Measurements from ENCODE around the gene SH3RF1.

The SH3RF1 gene

DNA sequence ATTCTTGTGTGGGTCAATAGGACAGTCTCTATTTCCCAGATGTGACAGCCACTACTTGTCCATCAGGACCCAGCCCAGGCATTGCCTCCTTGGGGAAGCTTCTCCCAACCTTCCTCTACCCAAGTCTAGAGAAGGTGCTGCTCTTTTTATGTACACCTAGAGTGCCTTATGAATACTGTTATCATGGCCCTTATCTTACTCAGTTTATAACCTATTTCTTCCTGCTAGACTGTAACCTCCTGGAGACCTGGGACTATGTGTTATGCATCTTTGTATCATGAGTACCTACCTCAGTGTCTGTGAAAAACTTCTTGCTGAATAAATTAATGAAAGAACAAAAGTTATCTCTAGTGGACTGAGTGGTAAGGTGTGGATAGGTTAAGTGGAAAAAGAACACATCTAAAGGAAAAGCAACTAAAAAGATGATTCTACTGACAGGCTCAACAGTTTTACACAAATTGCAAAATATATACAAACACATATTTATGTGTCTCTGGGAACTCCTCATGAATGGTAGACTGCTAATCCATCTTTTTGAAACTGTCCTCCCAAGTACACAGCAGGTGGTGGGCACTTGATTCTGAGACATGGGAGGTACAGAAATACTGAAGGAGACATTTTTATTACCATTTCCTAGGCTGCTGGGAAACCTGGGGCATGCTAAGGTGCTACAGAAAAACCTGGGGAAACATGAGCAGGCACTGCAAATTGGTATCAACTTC lies 106.6 kb downstream of the SH3RF1 start:
- DNase-seq (ENCODE audit: insufficient read length, low spot score), result no peak

DNA sequence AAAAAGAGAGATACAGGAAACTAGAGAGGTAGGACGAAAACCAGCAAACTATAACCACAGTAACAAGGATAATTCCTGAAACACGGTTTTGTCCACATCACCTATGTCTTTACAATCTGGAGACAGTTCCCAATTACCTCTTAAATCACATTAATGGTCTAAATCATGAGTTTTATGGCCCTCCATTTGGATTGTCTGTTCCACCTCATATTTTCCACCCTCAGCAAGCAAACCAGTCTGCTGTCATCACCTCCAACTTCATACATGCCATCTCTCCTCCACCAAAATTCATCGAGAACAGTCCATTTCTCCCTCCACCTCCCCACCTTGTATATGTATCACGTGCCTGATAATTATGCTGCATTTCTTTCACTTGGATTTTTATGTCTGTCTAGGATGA lies 107.3 kb downstream of the SH3RF1 start:
- TF ChIP-seq CTCF (IDR thresholded peaks at IDR 0.05; ENCODE audit: insufficient read depth, missing control alignments), result no peak
- DNase-seq (ENCODE audit: insufficient read length, low spot score), result no peak
- FAIRE-seq, result no peak

More for the DNA sequence above, 106.6 kb downstream of the SH3RF1 start:
- TF ChIP-seq CTCF (IDR thresholded peaks at IDR 0.05; ENCODE audit: insufficient read depth, missing control alignments), result no peak
- no peak for FAIRE-seq

DNA sequence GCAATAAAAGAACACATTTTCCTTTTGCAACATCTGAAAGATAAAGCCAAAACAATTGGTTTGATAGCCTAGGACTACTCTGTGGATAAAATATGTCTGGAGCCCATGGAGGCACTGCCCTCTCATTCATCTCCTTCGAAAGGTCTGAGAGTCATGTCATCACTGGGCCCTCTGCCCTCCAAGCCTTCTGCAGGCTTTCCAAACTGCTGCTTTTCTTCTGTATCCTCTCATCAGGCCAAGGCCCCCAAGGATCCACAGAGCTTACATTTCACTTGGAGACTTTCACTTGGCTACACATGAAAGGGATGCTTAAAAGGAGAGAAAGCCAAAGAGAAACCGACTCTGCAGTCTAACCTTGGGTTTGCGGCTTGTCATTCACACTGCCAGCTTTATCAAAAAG lies 109.9 kb downstream of the SH3RF1 start:
- DNase-seq (ENCODE audit: insufficient read length, low spot score), result no peak
- TF ChIP-seq CTCF (IDR thresholded peaks at IDR 0.05; ENCODE audit: insufficient read depth, missing control alignments), result no peak
- FAIRE-seq, result no peak

DNA sequence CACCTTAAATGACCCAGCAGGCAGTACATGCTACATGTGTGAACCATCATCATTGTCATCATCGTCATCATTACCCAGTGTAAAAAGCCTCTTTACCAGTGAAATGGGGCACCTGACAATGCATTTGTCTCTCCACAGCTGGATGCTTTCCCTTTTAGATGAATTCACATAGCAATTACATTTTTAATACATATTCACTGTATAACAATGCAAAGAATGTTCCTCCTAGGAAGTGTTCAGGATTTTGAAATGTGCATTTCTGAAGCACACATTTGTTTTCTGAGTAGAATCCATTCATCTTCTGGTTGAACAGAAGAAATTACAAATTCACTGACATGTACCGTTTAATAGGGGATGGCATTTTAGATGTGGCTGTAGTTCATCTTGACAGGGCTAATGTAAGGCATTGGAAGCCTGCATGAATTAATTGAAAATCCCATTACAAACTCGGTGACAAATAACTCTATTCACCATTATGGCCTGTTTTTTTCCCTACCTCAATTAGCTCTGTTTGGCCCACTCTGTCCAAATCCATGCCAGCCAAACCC lies 111.1 kb downstream of the SH3RF1 start:
- DNase-seq (ENCODE audit: insufficient read length, low spot score), result no peak
- TF ChIP-seq CTCF (IDR thresholded peaks at IDR 0.05; ENCODE audit: insufficient read depth, missing control alignments), result no peak
- FAIRE-seq, result no peak

DNA sequence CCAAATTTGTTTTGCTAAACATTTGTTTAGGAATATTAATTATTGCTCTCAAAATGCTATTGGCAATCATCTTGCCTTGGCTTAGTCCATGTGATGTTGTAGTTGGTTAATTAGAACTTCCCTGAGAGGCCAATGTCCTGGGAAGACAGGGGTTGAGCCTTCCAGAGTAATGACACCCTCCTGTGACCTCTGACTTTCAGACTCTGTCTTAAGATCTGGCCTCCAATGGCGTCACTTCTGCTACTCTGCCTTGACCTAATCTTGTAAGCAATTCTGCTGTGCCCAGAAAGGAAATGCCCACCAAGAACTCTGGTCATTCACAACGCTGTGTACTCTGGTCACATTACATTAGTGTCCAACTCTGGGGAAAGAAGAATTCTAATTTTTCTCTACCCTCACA lies 111.9 kb downstream of the SH3RF1 start:
- no peak for FAIRE-seq

GRCh38 chr4:169158046-169158445 lies 112.7 kb downstream of the SH3RF1 start:
- no peak for DNase-seq (ENCODE audit: insufficient read length, low spot score)
- FAIRE-seq, result no peak
- TF ChIP-seq CTCF (IDR thresholded peaks at IDR 0.05; ENCODE audit: insufficient read depth, missing control alignments), result no peak

More for the DNA sequence above, 111.9 kb downstream of the SH3RF1 start:
- TF ChIP-seq CTCF (IDR thresholded peaks at IDR 0.05; ENCODE audit: insufficient read depth, missing control alignments), result no peak
- DNase-seq (ENCODE audit: insufficient read length, low spot score), result no peak

DNA sequence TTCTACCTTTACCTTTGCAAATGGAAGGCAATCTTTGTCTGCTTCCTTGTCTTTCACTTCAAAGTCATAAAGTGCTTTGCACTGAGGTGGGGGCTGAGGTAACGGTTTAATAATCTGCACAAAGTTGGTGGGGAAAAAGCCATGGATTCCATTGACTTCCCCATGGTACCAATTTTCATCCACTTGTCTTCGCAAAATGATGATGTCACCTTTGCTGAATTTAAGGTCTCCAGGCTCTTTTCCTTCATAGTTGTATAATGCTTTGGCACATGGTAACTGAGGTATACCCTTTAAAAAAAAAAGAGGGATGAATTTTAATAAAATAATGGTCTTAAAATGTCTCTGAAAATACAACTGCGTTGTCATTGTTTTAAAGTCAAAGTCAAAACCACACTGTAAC lies 114.4 kb downstream of the SH3RF1 start:
- DNase-seq (ENCODE audit: insufficient read length, low spot score) (no peak), FAIRE-seq (no peak)
- TF ChIP-seq CTCF (IDR thresholded peaks at IDR 0.05; ENCODE audit: insufficient read depth, missing control alignments), result no peak
